Measurements from ENCODE around the gene NRXN2.

NRXN2 gene

DNA sequence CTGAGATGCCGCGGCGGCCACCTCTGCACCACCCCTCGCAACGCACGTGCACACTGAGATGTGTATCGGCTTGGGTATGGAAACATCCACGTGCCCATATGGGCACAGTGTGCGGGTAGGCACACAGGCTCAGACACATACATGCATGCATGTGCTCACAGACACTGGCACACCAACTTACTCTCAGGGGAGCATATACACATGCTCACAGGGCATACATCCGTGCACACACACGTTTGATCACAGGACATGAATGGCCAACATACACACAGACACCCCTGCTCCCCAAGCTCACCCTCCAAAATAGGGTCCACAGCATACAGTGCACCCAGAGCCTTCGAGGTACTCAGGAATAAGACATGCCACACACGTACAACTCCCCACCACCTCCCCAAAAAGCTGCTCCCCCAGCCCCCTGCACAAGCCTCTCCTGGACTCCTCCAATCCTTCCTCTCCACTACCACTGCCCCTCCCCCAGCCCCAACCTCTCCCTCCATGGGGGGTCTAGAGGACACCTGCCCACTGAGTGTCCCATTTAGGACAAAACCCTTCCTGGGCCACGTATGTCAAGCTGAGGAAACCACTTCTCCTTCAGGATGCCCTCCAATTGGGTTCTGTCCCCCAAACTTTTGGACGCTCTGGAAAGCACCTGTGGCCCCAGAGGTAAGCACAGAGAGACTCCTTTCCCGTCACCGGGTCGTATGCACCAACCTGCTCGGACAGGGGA, 78.9 kb downstream of the NRXN2 start:
- DNase-seq = no peak

DNA sequence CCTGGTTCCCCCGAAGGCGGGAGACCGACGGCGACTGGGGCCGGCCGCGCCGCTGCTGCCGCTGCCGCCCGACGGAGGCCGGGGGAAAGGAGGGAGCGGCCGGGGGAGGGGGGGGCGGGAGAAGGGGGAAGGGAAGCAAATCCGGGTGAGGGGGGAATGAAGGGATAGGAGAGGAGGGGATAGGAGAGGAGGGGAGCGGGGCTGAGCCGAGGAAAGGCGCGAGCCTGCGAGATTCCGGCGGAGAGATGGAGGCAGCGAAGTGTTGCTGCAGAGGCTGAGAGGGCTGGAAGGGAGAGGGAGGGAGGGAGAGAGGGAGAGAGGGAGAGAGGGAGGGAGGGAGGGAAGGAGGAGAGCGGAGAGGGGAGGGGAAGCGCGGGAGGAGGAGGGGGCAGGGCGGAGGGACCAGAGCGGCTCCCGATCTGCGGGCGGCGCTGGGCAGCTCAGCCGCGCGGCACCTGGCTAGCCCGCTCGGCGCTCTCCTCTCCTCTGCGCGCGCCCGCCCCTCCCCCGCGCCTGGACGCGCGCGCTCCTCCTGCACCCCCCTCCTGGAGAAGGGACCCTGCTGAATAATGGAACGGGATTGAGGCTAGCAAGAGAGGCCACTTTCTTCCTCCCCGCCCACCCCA, 79.6 kb downstream of the NRXN2 start:
- DNase-seq = peak; percentile 5

DNA sequence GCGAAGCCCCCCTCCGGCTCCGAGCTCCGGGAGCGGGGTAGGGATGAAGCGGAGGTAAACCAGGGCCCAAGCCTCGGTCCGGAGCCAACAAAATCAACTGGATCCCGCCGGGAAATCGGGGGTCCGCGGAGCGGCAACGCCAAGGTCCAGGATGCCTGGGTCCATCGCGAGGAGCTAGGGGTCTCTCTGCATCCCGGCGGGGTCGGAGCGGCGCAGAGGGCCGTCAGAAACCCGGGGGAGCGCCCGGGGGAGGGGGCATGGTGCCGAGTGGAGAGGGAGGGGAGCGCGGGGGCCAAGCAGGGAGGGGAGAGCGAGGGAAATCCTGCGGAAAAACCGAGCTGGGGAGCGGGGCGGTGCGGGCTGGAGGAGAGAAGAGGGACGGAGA, 80.1 kb downstream of the NRXN2 start:
- no peak for DNase-seq

DNA sequence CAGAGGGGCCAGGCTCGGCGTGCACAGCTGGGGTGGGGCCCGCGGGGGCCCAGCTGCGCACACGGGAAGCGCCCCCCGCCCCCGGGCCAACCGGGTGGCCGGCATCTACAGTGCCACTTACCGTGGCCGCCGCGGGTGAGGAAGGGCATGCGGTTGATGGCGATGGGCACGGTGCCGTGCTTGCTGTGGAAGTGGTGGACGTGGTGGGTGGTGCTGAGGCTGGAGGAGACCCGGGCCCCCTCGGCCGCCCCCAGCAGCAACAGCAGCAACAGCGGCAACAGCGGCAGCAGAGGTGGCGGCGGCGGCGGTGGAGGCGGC, 80.6 kb downstream of the NRXN2 start:
- DNase-seq = no peak

DNA sequence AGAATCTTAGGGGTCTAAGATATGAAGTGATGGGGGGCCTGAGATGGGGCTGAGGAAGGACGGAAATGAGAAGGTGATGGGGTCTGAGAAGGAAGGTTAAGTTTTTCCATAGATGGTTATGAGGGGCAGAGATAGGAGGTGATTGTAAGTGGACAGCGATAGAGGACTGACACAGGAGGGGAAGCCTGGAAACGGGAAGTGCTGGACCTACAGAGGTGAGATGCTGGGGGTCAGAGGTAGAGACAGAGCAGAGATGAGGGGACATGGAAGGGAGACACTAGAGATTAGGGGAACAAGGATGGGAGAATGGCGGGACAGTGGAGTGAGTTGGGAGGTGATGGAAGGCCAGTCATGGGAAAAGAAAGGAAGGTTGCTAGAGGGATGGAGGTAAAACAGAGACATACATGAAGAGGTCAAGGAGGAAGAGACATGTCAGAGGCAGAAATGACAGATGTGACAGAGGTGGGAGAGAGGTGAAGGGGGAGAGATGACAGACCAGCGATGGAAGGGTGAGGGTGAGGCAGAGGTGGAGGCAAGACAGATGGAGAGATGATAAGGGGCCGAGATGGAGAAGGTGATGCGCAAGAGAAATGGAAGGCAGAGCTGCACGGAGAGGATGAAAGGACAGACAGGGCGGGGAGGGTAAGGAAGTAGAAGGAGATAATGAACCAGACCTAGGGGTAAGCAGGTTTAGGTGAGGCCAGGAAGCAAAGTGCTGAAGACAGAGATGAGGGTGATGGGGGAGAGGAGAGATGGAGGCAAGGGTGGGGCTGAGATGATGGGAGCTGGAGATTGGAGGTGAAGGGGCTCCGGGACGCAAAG, 81.2 kb downstream of the NRXN2 start:
- no peak for DNase-seq

DNA sequence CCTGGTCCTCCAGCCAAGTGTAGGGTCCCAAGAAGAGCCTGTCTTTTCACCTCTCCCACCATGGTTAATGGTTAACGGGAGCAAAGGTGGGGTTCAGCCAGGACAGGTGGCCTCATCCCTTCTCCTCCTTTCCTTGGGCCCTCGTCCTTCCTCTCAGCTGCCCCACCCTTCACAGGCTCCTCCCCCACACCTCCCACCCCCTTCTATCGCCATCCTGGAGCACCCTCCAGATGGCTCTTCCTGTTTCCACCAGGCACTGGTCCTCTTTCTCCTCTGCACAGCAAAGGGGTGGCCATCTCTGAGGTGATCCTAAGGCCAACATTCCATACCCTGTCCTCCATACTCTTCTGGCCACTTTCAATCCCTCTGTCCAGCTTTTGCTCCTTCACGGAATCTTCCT, 83.1 kb downstream of the NRXN2 start:
- DNase-seq = no peak

DNA sequence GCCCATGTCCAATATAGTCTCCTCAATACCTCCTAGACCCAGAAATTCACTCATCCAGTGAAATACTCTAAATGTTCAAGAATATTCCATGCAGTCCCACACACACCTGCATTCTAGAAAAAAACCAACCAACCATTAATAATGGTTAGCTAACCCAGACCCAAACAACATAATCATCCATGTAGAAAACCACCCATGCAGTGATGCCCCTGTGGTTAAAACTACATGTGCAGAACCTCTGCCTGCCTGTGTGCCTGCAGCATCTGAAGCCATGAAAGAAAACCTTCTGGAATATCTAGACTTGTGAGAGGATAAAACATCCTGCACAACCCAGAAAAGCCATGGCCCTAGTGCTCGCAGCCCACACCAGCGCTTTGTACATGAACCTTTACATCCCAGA, 84.2 kb downstream of the NRXN2 start:
- no peak for DNase-seq

DNA sequence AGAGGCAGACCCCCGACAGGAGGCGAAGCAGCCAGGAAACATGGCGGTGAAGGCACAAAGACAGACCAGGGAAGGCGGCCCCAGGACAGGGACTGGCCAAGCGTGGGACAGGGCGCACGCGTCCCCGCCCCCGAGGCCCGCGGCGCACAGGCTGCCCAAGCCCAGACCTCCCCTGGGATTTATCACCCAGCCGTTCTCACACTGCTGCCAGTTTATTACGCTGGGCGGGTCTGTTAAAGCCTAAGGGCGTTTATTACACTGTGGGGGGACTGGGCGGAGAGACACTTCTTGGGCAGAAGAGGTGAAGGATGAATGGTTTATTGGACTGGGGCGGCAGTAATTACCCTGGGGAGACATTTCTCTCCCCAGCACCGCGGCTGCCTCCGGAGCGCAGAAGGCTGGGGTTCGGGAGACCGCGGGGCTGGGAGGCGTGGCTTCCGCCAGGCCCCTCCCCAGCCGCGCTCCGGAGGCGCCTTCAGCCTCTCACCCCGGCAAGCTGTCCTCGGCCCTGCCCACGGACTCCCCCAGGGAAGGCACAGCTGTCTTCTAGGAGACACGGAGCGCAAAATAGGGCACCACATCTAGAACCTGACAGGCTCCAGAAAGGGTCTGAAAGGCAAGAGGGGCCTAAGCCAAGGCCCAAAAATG, 84.9 kb downstream of the NRXN2 start:
- DNase-seq = no peak

DNA sequence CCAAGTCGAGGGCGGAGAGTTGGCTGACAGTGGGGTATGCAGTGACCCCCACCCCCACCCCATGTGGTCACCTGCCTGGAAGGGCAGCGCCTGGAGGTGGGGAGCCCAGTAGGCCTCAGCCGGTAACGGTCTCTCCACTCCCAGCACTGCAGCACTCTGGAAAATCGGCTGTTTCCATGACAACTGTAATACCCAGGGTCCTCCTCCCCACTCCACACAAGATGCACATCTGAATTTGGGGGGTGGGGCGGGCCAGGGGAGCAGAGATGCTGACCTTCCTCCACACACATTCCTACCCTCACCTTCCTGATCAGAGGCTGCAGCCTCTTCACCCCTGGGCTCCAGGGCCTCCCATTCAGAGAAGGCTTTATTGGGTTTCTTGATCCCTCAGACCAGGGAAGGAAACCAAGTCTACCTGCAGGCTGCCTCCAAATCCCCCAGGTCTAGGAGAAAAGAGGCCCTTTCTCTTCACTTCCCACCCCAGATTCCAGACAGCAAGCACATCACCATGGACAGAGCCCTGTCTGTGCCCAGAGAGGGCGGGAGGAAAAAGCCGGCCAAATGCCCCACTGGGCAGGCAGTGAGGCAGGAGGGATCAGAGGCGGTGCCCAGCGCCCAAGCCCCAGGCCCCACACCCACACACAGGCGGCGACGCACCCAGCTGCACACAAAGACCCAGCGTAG, 85.5 kb downstream of the NRXN2 start:
- no peak for DNase-seq

DNA sequence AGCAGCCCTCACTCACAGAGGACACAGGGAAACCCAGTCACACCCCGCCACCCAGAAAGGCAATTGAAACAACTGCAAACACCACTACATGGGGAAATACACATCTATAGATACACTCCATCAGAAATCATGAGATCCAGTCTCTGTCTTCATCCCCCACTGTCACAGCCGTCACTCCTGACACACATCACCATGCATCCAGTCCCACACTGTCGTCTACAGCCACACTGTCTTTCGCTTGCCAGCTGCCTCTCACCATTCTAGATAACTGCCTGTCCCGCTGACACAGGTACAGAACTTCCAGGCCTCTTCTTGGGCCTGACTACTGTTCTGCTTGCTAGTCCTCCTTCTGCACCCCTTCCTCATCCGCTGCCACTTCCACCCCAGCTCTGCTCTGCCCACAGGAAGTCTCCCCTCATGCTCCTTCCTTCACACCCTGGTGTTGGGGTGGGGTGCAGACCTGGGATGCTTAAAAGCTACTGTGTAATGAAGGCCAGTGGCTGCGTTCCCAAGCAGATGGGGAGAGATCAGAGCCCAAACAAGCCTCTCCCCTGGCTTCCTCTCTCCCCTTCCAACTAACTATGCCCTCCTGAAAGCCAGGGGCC, 89.3 kb downstream of the NRXN2 start:
- no peak for DNase-seq

DNA sequence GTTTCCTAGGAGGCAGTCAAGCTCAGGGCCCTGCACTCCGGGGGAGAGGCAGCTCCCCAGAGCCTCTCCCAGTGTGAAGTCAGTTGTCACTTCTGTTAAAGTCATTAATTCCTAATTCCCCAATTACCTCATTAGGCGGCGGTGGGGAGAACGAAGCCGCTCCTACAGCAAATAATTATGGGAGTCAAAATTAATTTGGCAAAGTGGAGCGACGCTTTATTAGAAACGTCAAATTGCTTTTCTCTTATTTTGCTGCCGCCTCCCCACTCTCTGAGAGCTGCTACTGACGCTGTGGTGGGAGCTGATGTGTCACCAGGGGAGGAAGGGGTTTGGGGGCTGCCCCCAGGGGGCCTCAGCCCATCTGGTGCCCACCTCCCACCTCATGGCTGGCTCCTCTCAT, 90.3 kb downstream of the NRXN2 start:
- DNase-seq = no peak

DNA sequence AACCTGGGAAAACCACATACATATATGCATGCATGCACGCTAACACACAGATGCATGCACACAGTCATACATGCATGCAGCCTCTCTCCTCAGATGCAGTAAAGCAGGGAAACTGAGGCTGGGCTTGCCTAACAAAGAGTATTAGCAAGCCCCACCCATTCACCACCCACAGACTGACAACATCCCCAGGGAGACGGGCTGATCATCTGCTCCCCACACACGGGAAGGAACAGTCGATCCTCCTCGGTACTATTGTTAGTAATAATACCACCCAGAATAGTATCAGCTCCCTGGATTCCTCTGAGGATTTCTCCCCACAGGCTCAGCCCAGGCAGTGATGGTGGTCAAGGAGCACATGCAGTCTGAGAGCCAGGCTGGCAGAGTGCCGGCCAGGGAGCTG, 90.8 kb downstream of the NRXN2 start:
- DNase-seq = no peak

DNA sequence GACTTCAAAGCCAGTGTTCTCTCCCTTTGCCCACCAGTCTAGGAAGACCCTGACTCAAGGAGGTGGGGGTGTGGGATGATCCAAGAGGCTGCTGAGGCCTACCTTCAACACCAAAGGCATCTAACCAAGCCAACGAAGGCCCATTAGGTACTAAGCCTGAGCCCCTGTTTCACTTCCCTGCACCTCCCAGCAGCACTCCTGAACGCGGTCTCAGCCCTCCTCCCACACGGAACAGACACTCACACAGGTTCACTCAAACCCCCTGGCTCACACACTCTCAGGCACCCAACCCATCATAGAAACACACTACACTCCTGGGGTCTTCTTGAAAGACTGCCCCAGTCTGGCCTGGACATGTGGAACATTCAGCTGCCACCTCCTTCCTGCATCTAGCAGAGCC, 91.3 kb downstream of the NRXN2 start:
- DNase-seq = no peak

DNA sequence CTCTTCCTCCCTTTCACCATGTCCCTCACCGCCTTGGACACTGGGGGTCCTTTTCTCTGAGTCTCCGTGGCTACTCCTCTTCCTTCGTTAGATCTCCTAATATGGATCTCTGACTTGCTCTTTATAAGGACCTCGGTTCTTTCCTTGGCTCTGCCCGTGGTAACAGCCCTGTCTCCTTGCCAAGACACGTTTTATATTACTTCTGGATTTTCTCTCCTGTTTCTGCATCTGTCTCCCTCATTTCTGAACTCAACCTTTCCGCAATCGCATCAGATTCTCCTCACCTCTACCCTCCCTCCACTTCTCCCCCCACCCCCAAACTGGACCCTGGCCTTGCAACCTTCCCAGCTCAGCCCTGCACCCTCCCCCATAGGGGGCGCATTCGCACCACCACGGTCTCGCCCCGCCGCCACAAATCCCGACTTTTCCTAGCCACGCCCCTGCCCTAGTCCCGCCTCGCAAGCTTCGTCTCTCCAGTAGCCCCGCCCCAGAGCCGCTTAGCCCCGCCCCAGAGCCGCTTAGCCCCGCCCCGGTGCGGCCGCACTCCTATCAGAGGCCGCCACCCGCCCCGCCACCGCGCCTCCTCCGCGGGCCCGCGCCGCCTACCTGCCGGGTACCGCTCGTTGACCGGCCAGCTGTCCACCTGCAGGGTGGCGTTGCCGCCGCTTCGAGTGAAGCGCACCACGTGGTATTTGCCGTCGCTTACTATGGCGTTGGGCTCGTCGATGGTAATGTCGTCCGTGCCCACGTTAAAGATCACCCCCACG, 93.0 kb downstream of the NRXN2 start:
- no peak for DNase-seq

DNA sequence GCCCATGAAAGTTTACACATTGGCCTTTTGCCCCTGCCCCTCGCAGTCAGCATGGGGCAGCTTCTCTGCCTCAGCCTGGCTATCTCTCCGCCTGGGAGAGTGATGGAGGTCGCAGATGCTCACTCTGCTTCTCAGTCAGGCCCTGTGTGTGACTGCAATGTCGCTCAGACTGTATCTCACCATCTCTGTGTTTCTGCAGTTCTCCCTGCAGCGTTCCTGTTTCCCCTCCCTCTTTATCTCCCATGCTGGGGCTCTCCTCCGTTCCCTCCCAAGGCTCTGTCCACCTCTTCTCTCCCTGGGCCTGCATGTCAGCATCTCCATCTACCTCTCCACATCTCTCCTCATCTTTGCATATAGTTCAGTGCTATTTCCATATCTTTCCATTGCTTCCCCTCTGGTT, 93.9 kb downstream of the NRXN2 start:
- no peak for DNase-seq

DNA sequence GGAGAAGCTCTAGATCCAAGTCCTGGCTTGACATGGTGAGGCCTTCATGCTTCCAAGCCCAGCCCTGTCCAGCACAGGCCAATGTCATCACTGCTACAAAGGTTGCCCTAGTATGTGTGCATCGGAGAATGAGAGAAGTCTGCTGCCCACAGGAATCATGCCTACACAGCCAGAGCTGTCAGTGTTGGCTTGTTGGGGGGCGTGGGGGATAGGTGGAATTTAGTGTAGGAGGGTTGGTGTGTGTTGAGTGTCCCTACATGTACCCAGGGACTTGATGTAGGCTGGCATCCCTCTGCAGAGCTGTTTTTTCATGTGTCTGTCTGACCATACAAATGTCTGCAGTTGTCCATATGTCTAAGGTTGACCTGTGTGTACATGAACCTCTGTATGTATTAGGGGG, 94.4 kb downstream of the NRXN2 start:
- no peak for DNase-seq

DNA sequence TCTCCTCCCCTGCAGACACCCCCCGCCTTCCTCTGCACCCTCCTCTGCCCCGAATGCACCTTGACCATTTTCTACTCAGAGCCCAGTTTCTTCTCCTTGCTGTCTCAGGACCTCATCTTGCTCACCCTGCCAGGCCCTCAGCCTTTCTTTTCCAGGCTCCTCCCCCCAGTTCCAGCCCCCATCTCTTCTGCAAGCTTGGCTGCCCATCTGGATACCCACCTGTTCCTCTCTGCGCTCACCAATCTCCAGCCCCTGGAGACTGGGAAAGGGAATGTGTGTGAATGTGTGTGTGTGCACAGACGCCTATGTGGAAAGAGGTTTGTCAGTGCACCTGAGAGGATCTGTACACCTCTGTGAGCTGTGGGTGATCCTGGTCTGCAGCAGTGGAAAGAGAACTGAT, 95.6 kb downstream of the NRXN2 start:
- no peak for DNase-seq

DNA sequence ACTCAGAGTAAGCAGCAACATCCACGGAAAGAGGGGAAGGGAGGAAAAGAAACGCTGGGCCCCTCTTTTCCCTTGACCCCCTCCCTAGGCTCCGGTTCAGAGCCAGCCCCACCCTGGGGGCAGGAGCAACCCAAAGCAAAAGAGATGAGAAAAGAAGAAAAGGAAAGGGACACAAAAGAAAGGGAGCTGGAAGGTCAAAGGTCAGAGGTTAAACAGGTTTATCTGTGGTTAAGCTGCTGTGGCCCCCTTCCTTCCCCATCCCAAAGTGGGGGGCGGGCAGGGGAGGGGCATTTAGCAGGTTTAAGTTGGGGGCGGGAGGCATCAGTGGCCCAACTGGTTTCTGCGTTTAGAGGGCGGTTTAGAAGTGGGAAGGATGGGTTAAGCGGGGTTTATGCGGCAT, 96.4 kb downstream of the NRXN2 start:
- no peak for DNase-seq

DNA sequence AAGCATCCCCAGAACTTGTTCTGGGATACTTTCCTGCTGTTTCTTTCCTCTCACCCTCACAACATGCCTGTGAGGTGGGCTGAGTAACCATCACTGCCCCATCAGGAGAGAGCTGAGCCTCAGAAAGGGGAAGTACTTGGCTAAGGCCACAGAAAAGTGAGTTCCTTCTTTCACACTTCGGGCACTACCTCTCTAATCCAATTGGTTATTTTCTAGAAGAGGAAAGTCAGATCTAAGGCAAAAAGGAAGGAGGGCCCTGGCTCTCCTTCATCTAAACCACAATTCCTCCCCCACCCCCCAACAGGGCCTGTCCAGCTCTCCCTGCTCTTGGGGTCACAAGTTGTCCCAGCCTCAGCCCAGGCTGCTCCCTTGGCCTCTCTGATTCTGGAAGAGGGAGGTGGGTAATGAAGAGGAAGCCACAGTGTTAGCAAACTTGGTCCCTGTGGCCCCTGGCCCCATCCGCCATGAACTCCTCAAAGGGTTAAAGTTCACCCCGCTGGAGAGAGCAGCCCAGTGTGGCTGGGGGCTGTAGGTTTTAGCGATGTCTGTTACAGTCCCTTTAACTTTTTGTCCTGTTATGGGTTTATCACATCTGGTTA, 98.0 kb downstream of the NRXN2 start:
- DNase-seq = no peak

DNA sequence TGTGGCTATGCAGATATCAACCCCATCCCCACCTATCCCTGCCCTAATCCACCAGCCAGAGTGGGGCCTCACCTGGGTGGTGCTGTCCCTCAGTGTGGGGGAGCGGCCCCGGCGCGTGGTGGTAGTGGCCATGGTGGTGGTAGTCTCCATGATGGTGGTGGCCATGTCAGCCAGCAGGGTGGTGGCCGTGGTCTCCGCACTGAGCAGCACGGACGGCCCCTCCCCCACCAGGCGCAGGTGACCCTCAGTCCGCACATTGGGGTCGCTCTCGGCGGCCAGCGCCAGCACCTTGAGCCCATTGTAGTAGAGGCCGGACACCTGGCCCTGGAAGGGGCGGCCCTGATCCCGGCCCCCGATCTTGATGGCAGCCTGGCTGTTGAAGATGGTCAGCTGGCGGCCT, 100.3 kb downstream of the NRXN2 start:
- DNase-seq = no peak

DNA sequence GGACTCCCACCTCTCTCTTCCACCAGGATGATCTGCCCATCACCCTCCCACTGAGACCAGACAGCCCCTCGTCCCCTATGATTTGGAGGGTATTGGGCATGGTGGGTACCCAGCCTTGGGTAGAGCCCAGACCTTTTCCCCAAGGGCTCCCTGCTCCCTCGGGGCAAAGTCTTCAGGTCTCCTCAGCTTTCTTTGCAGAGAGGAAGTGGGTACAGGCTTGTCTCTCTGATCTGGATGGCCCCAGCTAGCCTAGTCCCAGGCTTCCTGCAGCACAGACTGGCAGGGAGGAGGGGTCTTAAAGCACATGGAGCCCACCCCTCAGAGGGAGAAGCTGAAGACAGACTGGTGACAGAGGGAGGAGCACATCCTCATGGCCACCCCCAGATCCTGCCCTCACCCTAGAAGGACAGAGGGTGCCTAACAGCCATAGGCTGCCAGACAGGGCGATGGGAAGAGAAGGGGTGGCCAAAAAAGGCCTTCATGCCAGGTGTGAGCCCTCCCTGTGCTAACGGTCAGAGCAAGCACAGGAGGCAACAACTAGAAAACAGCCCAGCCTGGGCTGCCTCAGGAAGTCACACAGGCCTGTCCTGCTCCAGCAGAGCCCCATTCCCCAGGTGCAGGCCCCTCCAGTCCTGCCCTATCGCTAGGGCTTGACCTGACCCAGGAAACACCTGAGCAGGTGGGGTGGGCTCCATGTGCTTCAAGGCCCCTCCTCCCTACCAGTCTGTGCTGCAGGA, 101.5 kb downstream of the NRXN2 start:
- no peak for DNase-seq
